Caki2 (cell line): Measurements from ENCODE around the gene SH3GL3. TPM values are rescaled to one million over a fixed set of nuclear protein-coding genes. Genes with fewer than 3 reads are reported as not detected.

Experiments used
- DNase-seq: peaks from one replicate; pipeline ENCODE4 v3.0.0-alpha.2; 2015; ENCODE audit warnings: low read depth
- in situ Hi-C: cut with HindIII; loops from 2 replicates; pipeline ENCODE4 v1.10.0; 2016; ENCODE audit warnings: low sequenced_read_pairs, low pct_unique_long_range_greater_than_20kb, mixed read lengths
- total RNA-seq: library from RNA; depleted of rRNA; stranded (reverse); fragments of >200 nt; shearing (Covaris generic); gene quantifications from 2 replicates; pipeline ENCODE4 v1.2.3, GENCODE V29; 2014; ENCODE audit warnings: low replicate concordance

The SH3GL3 gene
- total RNA-seq, 1 experiment from 2014 or later, result 0.57 TPM

DNA sequence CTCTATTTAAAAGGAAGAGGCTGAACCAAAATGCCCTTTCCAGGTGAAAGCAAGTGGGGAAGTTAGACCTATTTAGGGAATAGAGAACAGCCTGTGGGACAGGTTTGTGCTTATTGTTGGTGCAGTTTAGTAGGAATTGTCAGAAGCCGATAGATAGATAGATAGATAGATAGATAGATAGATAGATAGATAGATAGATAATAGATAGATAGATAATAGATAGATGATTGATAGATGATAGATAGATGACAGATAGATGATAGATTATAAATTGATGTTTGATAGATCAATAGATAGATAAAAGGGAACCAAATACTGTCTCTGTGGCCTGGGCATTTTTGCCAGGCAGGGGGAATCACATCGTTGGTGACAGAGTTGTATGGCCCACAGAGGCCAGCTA, 42.5 kb downstream of the SH3GL3 start:
- no peak for DNase-seq
- in situ Hi-C loops, result no loop called here

DNA sequence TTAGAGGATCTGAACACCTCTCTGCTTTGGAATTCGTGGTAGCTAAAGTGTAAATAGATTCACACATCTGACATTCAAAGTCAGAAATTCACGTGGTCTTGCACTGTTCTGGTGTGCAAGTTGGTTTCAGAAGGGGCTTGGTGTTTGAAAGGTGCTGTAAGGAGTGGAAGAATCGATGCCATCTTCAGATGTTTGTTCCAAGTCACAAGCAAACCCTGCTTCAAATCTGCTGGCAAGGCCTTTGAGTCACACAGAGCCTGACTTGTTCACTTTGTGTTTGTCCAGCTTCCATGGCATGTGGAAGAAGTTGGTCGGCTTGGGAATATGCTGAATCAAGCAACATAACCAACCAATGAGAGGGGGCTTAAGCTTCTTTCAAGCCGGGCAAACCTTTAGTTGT, 44.3 kb downstream of the SH3GL3 start:
- in situ Hi-C loops, result no loop called here
- no peak for DNase-seq

DNA sequence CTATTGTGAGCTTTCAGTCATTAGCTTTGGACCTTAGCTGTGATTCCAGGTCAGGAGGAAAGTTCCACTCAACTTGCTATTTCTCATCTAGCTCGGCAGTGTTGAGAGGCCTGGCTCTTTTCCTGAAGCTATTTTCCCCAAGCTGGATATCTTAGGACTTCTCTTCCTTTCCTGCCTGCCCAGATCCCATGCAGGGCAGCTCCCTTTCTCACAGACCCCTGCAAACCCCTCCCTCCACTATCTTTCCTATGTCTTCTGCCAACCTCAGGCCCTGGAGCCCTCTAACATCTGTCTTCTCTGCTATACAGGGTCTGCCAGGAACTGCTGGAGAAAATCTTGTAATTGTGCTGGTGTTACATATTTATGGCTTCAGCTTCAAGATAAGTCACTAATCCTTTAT, 49.6 kb downstream of the SH3GL3 start:
- in situ Hi-C loops, result no loop called here
- no peak for DNase-seq

DNA sequence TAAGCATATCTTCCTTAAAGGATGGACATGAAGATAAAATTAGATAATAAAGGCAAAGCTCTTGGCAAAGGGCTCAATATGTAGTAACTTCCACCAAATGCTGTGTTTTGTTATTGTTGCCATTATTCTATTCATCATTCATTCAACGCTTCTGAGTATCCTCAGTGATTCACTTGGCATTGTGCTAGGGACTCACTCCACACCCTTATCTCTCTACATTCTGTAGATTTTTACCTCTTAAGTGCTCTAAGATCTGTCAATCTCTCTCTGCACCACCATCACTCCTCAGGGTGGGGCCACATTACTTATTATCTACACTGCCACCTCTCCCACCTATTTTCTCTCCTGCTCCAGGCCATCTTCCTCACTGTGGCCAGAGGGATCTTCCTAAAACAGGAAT, 51.2 kb downstream of the SH3GL3 start:
- DNase-seq, result no peak
- in situ Hi-C loops, result no loop called here

DNA sequence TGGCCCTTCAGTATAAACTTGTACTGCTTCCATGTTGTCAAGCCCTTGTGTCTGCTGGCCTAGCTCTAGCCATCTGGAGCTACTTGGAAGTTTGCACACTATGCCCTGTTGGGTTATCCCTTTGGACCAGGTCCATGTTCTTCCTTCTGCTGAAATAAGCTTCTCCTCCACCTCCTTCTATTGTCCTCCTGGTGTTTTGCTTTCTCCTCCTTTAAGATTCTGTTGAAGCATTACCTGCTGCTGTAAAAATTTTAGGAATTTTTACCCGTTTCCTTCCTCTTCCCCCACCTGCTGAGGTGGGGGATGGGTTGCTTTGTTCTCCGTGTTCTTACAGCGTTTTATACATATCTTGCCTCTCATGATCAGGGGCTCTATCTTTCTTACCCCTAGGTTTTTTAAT, 51.7 kb downstream of the SH3GL3 start:
- in situ Hi-C loops, result no loop called here

DNA sequence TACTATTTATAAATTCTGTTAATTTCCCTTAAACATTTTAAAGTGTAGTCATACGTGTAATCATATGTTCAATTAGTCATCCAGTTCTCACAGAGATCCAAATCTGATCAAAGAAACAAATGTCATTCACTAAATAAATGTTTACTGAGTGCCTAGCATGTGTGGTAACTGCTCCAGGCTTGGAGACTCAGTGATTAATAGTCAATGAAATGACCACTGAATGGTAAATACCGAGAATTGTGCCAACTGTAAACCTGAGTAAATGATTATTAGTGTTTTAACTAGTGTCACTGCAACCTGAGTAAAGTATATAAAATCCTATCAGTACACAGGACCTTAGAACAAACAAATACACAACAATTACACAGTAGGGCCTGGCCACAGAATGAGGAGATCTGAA, 52.3 kb downstream of the SH3GL3 start:
- in situ Hi-C loops, result no loop called here
- DNase-seq, result no peak

More for the DNA sequence above, 51.7 kb downstream of the SH3GL3 start:
- no peak for DNase-seq

DNA sequence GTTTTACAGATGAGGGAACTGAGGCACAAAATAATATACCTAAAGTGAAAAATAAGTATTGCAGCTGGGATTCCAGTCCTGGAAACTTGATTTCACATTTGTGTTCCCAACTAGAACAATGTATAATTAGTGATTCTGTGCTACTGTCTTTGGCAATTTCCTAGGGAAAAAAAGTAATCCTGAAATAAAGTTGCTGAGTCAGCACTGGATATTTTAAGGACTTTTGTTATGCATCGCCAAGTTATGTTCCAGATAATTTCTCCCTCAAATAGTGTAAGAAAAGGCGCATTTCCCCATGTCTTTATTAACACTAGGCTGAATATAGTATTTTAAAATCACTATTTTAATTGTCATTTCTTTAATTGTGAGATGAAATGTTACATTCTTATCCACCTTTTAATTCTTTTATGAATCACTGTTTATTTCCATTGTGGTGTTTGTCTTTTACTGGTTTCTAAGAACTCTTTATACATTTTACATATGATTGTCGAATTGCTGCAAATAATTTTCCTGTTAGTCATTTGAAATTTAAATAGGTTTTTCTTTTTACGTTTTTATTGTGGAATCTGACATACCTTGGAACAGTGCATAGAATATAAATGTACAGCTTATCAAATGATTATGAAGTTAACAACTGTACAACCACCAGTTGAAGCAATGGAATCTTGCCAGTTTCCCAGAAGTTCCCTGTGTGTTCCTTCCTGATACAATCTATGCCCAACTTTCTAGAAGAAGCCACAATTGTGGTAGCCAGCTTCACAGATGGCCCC, 56.6 kb downstream of the SH3GL3 start:
- no peak for DNase-seq
- in situ Hi-C loops, result no loop called here

DNA sequence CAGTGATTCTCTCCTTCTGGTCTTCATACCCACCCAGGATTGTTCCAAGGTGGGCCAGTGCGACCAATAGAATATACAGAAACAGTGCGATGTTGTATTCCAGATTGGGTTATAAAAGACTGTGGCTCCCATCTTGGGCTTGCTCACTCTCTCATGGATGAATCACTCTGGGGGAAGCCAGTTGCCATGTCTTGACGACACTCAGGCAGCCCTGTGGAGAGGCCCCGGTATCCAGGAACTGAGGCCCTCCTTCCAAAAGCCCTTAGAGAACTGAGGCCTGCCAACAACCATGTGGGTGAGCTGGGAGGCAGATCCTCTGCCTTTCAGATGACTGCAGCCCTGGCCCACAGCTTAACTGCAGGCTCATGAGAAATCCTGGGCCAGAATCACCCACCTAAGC, 57.2 kb downstream of the SH3GL3 start:
- in situ Hi-C loops, result no loop called here

DNA sequence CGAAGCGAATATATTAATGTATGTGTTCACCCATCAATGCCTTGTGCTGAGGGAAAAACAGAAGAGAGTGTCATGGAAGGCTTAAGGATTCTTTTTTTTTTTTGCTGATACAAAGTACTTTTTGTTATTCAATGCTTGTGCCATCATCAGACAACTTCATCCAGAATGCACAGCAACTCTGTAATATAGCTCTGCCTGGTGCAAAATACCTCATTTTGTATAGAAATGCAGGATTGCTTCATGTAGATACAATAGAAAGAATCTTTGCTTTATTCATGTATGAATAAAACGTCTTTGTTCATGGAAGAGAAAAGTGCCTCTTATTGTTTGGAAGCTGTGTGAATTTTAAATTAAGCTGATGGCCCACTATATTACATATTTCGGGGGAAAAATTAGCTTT, 62.9 kb downstream of the SH3GL3 start:
- in situ Hi-C loops, result no loop called here
- no peak for DNase-seq

More for the DNA sequence above, 57.2 kb downstream of the SH3GL3 start:
- no peak for DNase-seq

DNA sequence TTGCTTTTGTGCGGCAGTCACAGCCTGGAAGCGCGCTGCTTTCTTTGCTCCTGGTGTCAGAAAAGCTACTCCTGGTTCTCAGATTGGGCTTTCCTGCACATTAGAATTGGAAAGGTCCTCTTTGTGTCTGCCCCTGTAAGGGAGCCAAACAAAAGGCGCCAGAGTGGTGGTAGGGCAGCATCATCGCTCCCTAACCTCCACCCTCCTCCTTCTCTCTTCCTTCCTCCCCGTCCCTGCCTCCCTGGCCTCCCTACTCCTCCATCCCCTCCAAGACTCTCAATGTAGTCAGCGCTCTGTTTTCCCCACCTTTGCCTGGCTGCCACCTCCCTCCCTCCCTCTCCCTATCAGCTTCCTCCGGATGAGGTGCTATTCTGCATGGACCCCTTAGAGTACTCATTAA, 65.3 kb downstream of the SH3GL3 start:
- DNase-seq, result no peak
- in situ Hi-C loops, result no loop called here

DNA sequence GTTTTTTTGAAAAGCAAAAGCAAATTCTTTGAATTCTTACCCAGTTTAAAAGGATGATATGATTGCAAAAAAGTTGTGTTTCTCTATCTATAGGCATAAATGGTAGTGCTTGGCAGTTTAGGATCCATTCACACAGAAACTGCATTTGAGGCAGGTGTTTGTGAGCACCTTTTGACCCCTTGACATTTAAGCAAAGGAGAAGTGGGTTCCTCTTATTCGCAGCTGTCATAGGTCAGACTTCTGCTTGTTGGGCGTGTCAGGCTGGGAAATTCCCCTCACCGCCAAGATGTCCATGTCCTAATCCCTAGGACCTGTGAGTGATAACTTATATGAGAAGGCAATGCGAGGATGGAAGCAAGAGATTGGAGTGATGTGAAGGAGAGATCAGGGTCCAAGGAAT, 67.4 kb downstream of the SH3GL3 start:
- in situ Hi-C loops, result no loop called here
- DNase-seq, result no peak

DNA sequence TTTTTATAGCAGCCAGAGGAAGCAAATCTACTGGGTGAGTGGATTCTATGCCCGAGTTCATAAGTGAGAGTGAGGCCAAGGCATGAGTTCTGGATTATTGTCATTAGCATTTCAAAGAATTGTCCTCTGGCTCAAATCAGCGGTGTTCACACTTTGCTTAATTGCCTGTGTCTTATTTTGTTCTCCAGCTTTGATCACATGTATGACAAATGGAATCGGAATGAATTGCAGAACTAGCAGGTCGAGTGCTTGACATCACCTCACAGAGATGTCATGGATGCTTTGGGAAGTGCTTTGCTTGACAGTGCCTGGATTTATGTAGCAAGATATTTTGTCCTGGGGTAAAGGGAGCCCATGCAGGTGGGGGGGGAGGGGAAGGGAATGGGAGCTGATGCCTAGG, 68.0 kb downstream of the SH3GL3 start:
- no peak for DNase-seq
- in situ Hi-C loops, result no loop called here

DNA sequence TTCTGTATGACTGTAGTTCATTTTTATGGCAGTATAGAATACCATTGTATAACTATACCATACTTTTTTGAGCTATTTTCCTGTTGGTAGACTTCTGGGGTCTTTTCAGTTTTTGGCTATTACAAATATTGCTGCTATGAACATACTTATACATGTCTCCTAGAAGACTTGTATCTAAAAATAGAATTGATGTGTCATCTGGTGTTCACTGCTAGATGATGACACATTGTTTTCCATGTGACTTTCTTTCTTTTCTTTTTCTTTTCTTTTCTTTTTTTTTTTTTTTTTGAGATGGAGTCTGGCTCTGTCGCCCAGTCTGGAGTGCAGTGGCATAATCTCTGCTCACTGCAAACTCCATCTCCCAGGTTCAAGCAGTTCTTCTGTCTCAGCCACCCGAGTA, 69.8 kb downstream of the SH3GL3 start:
- peak; percentile 14 for DNase-seq
- in situ Hi-C loops, result no loop called here

DNA sequence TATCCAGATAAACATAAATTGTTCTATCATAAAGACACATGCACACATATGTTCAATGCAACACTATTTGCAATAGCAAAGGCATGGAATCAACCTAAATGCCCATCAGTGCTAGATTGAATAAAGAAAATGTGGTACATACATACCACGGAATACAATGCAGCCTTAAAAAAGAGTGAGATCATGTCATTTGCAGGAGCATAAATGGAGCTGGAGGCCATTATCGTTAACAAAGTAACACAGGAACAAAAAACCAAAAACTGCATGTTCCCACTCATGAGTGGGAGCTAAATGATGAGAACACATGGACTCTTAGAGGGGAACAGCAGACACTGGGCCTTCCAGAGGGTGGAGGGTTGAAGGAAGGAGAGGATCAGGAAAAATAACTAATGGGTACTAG, 79.2 kb downstream of the SH3GL3 start:
- in situ Hi-C loops, result no loop called here
- DNase-seq, result no peak

DNA sequence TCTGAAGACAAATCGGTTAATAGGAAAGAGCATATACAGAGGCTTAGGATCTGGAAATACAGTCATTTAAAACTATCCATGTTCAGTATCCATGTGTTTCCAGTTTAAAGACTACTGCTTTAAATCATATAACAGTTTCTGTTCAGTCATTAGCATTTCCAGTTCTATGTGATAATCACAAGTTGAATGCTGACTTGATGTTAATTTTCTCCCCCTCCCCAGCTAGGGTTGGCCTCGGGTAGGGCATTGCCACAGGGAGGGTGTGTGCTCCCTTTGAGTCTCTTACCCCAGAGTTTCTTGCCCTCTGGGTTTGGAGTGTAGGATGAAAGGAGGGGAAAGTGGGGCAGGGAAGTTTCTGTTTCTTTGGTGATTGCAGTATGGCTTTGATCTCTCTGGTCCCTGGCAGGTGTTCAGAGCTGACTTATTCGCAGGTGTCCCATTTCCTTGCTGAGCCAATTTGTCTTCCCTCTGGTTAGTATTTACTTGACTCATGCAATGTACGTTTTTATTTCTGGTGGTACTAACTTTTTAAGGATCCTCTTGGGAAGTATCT, 86.3 kb downstream of the SH3GL3 start:
- in situ Hi-C loops, result no loop called here
- DNase-seq, result no peak

DNA sequence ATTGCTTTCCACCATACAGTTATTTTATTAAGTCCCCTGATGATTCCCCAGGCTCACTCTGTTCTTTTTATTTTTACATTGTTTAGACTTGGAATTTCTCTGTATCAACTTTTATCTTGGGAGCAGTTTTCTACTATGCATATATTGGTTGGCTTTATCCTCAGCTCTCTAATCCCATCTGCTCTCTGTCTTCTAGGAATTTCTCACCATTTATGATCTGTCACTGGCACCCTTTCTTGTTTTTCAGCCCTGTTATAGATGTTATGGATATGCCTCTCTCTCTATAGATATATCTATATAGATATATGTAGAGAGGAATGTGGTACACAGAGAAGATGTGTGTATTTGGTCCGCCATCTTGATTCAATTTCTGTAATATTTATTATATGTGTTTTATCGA, 90.5 kb downstream of the SH3GL3 start:
- no peak for DNase-seq
- in situ Hi-C loops, result no loop called here

DNA sequence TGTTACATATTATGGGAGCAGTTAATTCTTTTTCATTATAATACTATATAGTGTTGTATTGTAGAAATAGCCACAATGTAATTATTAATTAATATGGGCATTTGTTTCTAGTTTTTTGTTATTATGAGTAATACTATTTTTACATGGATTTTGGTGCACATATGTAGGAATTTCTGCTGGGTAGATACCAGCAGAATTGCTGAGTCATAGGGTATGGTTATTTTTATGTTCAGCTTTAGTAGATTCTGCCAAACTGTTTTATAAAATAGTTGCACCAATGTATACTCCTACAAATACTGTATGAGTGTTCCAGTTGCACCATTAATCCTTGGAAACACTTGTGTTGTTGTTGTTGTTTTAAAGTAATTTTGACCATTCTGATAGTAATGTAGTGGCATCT, 91.5 kb downstream of the SH3GL3 start:
- no peak for DNase-seq
- in situ Hi-C loops, result no loop called here

DNA sequence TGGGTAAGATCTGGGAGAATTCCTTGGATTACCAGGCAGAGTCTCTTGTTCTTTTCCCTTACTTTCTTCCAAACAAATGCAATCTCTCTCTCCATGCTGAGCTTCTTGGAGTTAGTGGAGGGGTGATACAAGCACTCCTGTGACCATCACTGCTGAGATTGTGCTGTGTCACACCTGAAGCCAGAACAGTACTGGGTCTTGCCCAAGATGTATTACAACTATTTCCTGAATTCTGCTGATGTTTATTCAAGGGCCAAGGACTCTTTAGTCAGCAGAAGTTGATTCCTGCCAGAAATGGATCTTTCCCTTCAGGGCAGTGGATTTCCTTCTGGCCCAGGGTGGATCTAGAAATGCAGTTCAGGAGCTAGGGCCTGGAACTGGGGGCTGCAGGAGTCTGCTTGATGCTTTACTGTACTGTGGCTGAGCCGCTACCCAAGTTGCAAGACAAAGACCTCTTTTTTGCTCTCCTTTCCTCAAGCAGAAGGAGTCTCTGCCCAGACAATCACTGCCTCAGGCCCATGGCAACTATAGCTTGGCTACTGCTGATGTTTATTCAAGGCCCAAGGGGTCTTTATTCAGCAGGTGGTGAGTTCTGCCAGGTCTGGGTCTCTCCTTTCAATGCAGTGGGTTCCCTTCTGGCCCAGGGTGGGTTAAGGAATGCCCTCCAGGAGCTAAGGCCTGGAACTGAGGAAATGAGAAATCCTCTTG, 98.8 kb downstream of the SH3GL3 start:
- in situ Hi-C loops, result no loop called here
- no peak for DNase-seq

DNA sequence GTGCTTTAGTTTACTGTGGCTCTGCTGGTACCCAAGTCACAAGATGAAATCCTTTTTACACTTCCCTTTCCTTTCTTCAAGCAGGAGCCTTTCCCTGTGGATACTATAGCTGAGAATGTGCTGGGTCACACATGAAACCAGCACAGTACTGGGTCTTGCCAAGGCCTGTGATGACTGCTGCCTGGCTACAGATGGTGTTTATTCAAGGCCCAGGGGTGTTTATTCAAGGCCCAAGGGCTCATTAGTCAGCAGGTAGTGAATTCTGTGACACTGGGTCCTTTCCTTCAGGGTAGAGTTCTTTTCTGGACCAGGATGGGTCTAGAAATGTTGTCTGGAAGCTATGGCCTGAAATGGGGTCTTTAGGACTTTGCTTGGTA, 99.4 kb downstream of the SH3GL3 start:
- DNase-seq, result no peak

DNA sequence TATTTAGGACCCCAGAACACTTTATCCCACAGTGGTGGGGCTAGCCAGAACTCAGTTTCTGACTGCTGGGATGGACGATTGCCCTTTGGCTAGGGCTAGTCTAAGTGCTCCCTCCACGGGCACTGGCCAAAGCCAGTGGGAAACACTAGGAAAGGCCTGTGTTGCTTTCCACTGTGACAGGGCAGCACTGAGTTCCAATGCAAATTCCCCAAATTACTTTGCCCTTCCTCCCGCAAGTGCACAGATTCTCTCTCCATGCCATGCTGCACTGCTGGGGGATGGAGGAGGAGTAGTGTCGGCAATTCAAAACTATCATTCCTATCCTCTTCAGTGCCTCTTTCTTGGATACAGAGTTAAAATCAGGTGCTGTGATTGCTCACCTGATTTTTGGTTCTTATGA, 100.0 kb downstream of the SH3GL3 start:
- no peak for DNase-seq
- in situ Hi-C loops, result no loop called here

More for the DNA sequence above, 99.4 kb downstream of the SH3GL3 start:
- in situ Hi-C loops, result no loop called here
